Measurements from ENCODE around the gene TRIM22.
"Not testable (repeated sequence)": the region's sequence is repeated elsewhere in the genome, so short reads cannot be mapped to it uniquely, and the experiment has no call there.

TRIM22 gene

GRCh38 chr11:5703741-5704536 is 14.3 kb downstream of the TRIM22 start:
- TF ChIP-seq CTCF (IDR thresholded peaks at IDR 0.05; ENCODE audit: low read depth, low read length, missing control alignments) = no peak
- DNase-seq (ENCODE audit: extremely low read depth, low read depth) = no peak
- H3K4me3 ChIP-seq (replicated peaks; ENCODE audit: low read depth, low read length) = no peak overlapping the region

- DNase-seq (ENCODE audit: extremely low read depth, low read depth) = no peak
- H3K4me3 ChIP-seq (replicated peaks; ENCODE audit: low read depth, low read length) = no peak overlapping the region
- TF ChIP-seq CTCF (IDR thresholded peaks at IDR 0.05; ENCODE audit: low read depth, low read length, missing control alignments) = no peak
These were observed 16.1 kb downstream of the TRIM22 start for GRCh38 chr11:5705688-5706087.

- no peak overlapping the region for H3K4me3 ChIP-seq (replicated peaks; ENCODE audit: low read depth, low read length)
- no peak for DNase-seq (ENCODE audit: extremely low read depth, low read depth)
- TF ChIP-seq CTCF (IDR thresholded peaks at IDR 0.05; ENCODE audit: low read depth, low read length, missing control alignments) = no peak
These were observed 22.9 kb downstream of the TRIM22 start for GRCh38 chr11:5712507-5712906.

- no peak overlapping the region for H3K4me3 ChIP-seq (replicated peaks; ENCODE audit: low read depth, low read length)
- no peak for TF ChIP-seq CTCF (IDR thresholded peaks at IDR 0.05; ENCODE audit: low read depth, low read length, missing control alignments)
- DNase-seq (ENCODE audit: extremely low read depth, low read depth) = no peak
These were observed 24.1 kb downstream of the TRIM22 start for GRCh38 chr11:5713695-5714094.

GRCh38 chr11:5716518-5716917 is 26.9 kb downstream of the TRIM22 start:
- DNase-seq (ENCODE audit: extremely low read depth, low read depth); H3K4me3 ChIP-seq (replicated peaks; ENCODE audit: low read depth, low read length): not testable (repeated sequence)

GRCh38 chr11:5719703-5720495 is 30.3 kb downstream of the TRIM22 start:
- no peak for DNase-seq (ENCODE audit: extremely low read depth, low read depth)
- no peak overlapping the region for H3K4me3 ChIP-seq (replicated peaks; ENCODE audit: low read depth, low read length)
- no peak for TF ChIP-seq CTCF (IDR thresholded peaks at IDR 0.05; ENCODE audit: low read depth, low read length, missing control alignments)

- no peak for TF ChIP-seq CTCF (IDR thresholded peaks at IDR 0.05; ENCODE audit: low read depth, low read length, missing control alignments)
- DNase-seq (ENCODE audit: extremely low read depth, low read depth) = no peak
- no peak overlapping the region for H3K4me3 ChIP-seq (replicated peaks; ENCODE audit: low read depth, low read length)
These were observed 33.0 kb downstream of the TRIM22 start for GRCh38 chr11:5722622-5723021.
